GM18868 (cell line): ENCODE data around the gene STRADA.

ENCODE experiments used
- ATAC-seq: cut with Tn5 transposase; IDR thresholded peaks from one replicate; pipeline ENCODE4 v1.9.1; 2021; ENCODE audit warnings: mild to moderate bottlenecking, moderate library complexity; ENCODE audit not compliant: unreplicated experiment

The STRADA gene

DNA sequence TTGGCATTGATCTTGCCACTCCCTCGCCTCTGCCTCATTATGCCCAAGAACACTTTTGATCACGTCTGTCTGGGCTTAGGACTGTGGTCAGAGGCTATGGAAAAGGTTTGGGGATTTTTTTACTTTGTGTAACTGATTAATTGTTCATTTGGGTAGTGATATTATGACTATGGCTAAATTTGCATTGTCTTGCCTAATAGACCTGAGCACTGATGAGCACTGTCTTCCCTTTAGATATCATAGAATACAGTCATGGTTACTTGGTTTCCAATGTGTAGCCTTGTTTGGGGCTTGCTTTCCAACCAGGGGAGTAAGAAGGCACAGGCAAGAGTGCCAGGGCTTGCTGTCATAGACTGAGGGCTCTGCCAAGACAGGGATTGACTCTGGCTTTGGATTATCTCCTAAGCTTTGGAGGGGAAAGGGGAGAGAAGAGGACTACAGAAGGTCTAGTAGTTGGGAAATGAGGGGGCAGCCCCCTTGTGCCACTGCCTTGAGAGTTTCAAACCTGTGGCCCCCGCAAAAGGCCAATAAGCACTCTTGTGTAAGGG, 55.4 kb downstream of the STRADA start:
- no peak for ATAC-seq

DNA sequence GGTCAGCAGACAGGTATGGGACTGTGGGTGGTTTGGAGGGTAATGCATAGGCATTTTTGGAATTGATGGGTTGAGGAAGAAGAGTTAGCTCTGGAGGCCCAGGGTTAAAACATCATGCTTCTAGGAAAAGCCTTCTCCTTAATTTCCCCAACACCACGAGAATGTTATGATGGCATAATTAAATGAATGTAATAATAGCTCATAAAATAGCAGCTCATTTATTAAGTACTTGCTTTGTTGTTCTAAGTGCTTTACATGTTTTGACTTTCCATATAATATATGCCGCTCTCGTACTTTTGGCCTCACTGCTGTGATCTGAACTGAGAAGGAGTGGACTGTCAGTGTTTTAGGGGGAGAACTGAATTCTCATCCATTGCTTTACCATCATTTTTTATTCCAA, 56.0 kb downstream of the STRADA start:
- ATAC-seq = no peak

- no peak for ATAC-seq
Observed at GRCh38 chr17:63685041-63685440, 56.6 kb downstream of the STRADA start.

DNA sequence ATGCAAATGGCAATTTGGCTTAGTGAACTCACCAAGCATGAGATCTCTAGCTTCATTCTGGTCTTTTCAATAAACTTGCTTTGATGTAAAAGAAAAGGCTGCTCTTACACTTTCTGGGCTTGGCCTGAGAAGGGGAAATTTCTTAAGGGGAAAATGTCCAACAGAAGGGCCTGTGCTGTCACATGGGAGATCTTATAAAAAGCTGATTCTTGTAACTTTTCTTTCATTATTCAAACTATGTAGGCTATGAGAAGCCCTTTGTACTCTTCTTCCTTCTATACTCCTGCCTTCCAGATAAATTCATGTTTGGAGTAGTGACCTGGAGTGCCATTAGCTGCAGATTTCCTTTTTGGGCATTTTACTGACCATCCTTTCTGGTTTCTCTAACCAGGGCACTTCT, 58.6 kb downstream of the STRADA start:
- ATAC-seq = no peak

DNA sequence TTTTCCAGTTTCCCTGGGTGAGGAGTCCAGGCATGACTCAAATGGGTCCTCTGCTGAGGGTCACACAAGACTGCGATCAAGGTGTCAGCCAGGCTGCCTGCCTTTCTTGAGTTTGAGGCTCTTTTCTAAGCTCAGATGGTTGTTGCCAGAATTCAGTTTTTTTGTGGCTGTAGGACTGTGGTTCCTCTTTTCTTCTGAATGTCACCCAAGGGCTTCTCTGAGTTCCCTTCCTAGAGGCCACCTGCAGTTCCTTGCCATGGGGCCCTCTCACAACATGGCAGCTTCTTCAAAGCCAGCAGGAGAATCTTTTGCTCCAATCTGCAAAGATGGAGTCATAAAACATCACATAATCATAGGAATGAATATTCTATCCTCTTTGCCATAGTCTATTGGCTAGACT, 59.2 kb downstream of the STRADA start:
- ATAC-seq = no peak

DNA sequence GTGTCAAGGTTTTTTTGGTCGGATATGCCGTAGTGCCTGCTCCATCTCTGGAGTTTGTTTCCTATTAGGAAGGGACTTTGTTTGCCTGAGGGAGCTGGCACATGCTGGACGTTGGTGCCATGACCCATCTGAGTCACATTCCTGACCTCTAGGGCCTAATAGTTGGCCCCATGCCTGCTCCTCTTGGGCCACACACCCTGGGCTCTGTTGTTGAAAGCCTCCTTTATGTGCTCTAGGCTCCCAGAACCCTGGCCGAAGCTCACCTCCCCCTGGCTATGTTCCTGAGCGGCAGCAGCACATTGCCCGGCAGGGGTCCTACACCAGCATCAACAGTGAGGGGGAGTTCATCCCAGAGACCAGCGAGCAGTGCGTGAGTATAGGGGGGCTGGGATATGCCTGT, 60.1 kb downstream of the STRADA start:
- ATAC-seq = no peak

DNA sequence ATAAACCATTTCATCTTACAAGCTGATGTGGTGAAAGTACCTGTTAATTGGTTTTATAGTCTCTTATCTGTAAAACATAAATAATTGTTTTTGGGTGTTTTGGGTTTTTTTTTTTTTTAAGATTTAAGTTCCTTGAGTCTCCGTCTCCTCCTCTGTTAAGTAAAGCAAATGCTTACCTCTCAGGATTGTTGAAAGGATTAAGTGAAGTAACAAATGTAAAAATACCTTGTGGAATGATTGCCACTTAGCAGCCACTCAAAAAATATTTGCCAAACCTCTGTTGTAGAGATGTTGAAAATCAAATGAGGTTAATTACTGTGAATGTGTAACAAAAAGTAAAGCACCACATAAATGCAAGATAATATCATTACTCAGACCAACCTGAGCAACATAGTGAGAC, 60.9 kb downstream of the STRADA start:
- no peak for ATAC-seq

GRCh38 chr17:63679214-63679613, 62.4 kb downstream of the STRADA start:
- ATAC-seq = no peak

GRCh38 chr17:63676584-63676983, 65.0 kb downstream of the STRADA start:
- no peak for ATAC-seq

- ATAC-seq = no peak
Observed at GRCh38 chr17:63675607-63676546, 65.7 kb downstream of the STRADA start.

DNA sequence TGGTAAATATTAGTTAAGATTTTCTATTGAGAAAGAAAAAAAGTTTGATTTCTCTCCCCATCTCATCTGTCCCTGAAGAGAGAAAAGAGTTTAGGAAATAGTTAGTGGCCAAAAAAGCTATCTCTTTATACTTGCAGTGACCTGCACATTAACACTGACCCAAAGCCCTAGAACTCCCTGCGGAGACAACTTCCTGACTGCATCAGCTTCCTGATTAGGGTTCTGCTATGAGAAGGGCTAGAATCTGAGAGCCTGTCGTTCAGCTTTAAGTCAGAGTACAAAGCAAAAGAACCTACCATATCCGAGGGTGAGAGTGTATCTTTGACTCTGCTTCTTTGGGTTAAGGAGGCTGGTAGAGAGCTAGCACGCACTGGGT, 66.4 kb downstream of the STRADA start:
- no peak for ATAC-seq

- no peak for ATAC-seq
Observed at GRCh38 chr17:63672856-63673255, 68.7 kb downstream of the STRADA start.

DNA sequence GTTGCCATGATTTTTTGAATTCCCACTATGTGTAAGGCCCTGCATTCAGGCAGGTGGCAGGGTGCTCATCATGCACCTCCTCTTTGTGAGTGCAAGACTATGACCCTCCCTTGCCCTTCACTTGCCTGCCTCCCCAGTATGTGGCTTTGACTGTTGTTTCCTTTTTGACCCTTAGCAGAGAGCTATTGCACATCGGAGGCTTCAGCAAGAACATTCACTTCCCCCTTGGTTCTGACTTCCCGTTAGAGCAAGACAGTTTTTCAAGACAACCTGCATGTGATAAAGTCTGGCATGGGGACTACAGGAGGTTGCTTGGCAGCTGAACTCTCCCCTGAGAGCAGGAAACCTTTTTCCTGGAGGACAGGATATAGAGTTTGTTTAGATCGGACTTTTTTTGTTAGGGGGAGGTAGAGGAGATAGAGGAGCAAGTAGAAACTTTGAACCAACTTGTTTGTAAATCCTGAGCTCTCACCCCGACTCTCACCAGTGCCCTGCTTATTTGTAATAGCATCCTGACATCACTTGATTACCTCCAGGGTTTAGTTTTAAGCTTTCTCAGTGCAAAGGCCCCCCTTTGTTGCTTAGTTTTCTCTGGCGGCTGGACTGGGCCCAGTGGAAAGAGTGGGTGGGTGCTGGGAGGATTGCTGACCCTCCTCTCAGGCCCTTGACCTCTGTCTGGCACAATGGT, 75.9 kb downstream of the STRADA start:
- ATAC-seq = no peak

GRCh38 chr17:63659850-63660249, 81.7 kb downstream of the STRADA start:
- no peak for ATAC-seq

DNA sequence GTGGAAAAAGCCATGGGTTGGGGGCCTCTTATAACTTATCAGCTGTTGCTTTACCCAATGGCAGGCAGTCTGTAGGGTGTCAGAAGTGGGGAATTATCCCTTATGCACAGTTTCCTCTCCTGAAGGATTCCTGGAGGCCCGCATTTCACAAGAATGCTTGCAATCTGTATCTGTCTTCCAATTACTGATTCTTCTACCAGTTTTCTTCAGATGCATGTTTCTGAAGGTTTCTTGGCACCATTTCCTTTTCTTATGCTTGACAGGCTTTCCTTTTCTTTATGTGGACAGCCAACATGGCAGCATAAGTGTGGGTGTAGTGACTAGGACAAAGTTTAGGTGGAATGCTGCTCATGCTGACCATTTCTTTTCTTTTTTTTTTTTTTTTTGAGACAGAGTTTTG, 83.2 kb downstream of the STRADA start:
- no peak for ATAC-seq

- no peak for ATAC-seq
Observed at GRCh38 chr17:63657786-63658185, 83.8 kb downstream of the STRADA start.

DNA sequence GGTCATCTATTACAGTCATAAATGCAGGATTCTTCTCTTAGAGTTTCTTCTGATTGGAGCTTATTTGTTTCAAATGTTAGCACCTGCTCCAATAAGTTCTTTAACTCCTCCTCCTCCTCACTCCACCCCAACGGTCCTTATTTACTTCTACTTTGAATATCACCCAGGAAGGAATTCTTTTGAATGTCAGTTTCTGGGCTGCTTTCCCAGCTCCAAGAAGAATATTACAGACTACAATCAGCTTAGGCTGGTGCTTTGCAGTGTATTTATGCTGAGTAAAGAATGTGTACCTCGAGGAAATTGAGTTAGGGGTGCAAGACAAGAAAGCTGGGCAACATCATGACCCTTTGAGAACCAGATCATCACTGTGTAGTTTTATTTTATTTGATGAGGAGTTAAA, 88.5 kb downstream of the STRADA start:
- no peak for ATAC-seq
